Measurements from ENCODE around the gene CBX3.
"Not testable (repeated sequence)": the region's sequence is repeated elsewhere in the genome, so short reads cannot be mapped to it uniquely, and the experiment has no call there.

The CBX3 gene

GRCh38 chr7:26169271-26169670, 32.3 kb upstream of the CBX3 start:
- no peak for DNase-seq

DNA sequence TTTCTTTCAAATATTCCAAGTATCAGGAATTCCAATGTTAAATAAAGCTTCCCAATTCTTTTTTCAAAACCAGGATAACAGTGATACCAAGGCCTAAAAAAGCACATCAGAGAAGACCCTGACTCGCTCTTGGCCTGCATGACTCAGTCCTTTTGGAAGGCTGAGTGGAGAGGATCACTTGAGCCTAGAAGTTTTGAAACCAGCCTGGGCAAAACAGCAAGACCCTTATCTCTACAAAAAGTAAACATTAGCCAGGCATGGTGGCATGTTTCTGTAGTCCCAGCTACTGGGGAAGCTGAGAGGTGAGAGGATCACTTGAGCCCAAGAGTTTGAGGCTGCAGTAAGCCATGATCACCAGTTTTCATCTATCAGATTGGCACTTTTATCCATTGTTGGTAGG, 30.9 kb upstream of the CBX3 start:
- no peak for DNase-seq

DNA sequence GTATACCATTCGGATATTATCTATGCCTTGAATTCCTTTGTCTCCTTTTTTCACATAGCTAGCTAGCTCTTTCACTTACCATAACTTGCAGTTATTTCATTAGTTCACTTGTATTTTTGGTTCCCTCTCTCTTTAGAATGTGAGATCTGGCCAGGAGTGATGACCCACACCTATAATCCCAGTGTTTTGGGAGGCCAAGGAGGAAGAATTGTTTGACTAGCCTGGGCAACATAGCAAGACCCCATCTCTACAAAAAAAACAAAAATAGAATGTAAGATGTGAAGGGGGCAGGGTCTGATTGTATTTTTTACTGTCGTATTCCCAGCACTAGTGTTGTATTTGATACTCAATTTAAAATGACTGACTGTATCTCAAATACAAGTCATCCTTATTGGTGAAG, 29.9 kb upstream of the CBX3 start:
- no peak for DNase-seq

GRCh38 chr7:26172048-26172447, 29.5 kb upstream of the CBX3 start:
- no peak for DNase-seq

DNA sequence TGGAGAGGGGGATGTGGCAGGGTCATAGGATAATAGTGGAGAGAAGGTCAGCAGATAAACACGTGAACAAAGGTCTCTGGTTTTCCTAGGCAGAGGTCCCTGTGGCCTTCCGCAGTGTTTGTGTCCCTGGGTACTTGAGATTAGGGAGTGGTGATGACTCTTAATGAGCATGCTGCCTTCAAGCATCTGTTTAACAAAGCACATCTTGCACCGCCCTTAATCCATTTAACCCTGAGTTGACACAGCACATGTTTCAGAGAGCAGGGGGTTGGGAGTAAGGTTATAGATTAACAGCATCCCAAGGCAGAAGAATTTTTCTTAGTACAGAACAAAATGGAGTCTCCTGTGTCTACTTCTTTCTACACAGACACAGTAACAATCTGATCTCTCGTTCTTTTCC, 25.6 kb upstream of the CBX3 start:
- DNase-seq = not testable (repeated sequence)

DNA sequence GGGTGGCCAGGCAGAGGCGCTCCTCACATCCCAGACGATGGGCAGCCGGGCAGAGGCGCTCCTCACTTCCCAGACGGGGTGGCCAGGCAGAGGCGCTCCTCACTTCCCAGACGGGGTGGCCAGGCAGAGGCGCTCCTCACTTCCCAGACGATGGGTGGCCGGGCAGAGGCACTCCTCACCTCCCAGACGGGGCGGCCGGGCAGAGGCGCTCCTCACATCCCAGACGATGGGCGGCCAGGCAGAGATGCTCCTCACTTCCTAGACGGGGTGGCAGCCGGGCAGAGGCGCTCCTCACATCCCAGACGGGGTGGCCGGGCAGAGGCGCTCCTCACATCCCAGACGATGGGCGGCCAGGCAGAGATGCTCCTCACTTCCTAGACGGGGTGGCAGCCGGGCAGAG, 24.8 kb upstream of the CBX3 start:
- not testable (repeated sequence) for DNase-seq

DNA sequence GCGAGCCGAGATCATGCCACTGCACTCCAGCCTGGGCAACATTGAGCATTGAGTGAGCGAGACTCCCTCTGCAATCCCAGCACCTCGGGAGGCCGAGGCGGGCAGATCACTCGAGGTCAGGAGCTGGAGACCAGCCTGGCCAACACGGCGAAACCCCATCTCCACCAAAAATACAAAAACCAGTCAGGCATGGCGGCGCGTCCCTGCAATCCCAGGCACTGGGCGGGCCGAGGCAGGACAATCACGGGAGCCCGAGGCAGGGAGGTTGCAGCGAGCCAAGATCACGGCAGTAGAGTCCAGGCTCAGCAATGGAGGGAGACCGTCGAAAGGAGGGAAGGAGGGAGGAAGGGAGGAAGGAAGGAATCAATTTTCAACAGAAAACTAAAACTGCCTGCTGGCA, 24.3 kb upstream of the CBX3 start:
- not testable (repeated sequence) for DNase-seq

GRCh38 chr7:26178272-26178960, 23.1 kb upstream of the CBX3 start:
- DNase-seq = no peak

DNA sequence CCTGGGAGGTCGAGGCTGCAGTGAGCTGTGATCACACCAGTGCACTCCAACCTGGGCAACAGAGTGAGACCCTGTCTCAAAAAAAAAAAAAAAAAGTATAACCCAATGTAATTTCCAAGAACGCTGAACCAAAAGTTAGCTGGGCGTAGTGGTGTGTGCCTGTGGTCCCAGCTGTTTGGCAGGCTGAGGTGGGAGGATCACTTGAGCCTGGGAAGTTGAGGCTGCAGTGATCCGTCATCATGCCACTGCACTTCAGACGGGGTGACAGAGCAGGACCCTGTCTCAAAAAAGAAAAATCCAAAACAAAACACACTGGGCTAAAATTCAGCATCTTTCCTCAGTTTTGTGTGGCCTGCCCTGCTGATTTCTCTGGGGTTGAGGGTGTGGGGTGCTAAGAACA, 22.1 kb upstream of the CBX3 start:
- DNase-seq = no peak

DNA sequence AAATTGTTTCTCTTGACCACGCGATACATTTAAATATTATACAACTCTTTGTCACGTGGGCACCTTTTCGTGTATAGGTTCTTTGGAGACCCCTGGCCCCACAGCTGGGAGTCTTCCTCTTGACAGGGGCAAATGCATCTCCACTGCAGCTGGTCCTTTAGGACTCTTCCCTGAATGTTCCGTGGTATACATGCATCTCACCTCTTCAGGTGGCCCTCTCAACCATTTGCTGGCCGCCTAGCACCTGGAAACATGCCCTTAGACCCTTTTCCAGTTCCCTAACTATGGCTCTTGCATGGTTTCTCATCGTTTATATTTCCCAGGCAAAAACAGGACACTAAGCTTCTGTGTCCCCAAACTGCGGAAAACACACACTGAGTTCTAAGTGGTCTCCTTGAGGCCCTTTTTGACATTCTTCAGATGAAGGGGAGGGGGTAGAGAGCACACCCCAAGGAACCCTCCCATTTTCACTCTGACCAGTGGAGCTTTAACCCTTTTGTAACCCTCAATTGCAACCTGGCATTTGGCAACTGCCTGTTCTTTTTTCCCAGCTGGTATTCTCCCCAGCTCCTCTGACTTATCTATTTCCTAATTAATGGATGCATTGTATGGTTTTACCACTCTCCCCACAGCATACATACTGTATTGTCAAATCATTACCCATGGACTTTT, 21.6 kb upstream of the CBX3 start:
- no peak for DNase-seq

DNA sequence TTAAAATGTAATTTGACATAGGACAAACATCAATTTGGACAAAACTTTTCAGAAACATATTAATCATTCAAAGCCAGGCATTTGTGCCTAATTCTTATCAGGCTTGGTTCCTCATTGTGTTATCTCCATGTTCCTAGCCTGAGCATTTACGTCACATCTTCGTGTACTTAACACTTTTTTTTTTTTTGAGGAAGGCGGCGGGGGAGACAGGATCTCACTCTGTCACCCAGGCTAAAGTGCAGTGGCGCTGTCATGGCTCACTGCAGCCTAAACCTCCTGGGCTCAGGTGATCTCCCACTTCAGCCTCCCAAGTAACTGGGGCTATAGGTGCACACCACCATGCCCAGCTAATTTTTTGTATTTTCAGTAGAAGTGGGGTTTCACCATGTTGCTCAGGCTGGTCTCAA, 20.8 kb upstream of the CBX3 start:
- DNase-seq = no peak

DNA sequence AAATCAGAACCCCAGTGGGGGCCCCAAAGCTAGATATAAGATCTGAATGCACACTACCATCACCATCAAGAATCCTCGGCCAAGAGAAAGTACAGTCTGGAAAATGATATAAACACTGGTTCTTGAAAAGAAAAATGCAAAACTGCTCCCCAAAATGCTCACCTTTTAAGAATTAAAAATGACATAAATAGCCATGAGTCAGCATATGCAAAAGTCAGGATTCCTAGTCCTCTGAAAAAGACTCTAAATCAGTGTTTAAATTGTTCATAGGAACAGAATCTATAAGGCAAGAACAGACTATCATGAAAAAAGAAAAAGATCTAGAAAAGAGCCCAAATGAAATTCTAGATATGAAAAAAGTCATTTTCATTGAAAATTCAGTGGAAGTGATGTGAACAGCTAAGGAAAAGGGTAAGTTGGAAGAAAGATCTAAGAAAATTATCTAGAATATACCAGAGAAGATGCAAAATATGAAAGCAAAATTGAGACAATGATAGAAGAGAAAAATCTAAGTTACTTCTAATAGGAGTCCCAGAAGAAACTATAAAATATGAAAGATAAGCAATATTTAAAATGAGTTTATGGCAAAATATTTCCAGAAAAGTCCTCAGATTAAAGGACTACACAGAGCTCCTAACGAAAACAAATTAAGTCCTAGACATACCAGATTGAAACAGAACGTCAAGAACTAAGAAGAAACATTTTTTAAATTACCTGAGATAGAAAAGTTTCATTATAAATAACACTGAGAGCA, 19.9 kb upstream of the CBX3 start:
- DNase-seq = no peak

DNA sequence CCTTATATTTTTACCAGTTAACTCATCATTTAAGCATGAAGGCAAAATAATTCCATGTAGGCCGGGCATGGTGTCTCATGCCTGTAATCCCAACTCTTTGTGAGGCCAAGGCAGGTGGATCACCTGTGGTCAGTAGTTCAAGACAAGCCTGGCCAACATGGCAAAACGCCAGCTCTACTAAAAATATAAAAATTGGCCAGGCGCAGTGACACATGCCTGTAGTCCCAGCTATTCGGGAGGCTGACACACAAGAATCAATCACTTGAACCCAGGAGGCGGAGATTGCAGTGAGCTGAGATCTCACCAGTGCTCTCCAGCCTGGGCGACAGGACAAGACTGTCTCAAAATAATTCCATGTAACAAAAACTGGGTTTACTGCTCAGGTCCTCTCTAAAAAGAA, 19.3 kb upstream of the CBX3 start:
- no peak for DNase-seq

DNA sequence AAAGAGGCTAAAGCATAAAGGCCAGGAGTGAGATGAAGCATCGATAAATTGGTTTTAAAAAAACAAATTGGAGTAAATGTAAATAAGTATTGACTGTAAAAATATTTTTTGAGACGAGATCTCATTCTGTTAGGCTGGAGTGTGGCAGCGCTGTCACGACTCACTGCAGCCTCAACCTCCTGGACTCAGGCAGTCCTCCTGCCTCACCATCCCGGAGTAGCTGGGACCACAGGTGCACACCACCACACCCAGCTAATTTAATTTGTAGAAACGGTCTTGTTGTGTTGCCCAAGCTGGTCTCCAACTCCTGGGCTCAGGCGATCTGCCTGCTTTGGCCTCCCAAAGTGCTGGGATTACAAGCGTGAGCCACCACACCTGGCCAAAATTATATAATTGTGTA, 18.8 kb upstream of the CBX3 start:
- no peak for DNase-seq

GRCh38 chr7:26183545-26184280, 17.8 kb upstream of the CBX3 start:
- DNase-seq = no peak

DNA sequence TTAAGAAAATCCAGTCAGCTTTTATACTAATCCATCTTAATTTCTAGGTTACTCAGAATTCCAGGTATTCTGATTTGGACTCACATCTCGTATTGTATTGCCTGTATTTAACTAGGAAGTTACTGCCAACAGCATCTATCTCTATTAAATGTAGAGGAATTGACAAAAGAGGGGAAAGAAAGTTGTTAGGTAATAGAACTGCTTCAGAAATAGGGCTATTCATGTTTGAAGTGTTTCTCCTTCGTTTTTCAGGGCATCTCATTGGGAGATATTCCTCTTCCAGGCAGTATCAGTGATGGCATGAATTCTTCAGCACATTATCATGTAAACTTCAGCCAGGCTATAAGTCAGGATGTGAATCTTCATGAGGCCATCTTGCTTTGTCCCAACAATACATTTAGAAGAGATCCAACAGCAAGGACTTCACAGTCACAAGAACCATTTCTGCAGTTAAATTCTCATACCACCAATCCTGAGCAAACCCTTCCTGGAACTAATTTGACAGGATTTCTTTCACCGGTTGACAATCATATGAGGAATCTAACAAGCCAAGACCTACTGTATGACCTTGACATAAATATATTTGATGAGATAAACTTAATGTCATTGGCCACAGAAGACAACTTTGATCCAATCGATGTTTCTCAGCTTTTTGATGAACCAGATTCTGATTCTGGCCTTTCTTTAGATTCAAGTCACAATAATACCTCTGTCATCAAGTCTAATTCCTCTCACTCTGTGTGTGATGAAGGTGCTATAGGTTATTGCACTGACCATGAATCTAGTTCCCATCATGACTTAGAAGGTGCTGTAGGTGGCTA, 17.1 kb upstream of the CBX3 start:
- not testable (repeated sequence) for DNase-seq

- DNase-seq = no peak
Measured at GRCh38 chr7:26185131-26185843, 16.3 kb upstream of the CBX3 start.

GRCh38 chr7:26185844-26186180, 15.7 kb upstream of the CBX3 start:
- no peak for DNase-seq

- DNase-seq = no peak
Measured at GRCh38 chr7:26186364-26187311, 14.9 kb upstream of the CBX3 start.
